ENCODE measurements around the gene MCM10.

The MCM10 gene

DNA sequence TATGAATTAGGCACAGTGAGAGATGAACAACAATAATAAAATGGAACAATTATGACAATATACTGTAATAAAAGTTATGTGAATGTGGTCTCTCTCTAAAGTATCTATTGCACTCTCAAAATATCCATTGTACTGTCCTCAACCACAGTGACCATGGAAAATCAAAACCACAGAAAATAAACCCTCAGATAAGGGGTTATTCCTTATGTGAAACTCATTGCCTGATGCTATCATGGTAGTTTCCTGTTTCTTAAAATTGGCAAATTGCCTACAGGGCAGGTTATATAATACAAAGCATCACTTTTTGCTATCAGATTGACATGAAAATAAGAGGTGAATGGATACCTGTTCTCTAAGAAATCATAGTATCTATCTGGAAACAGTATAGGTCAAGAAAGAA lies 3.8 kb downstream of the MCM10 start:
- H4K20me1 ChIP-seq (ENCODE audit: control insufficient read depth, insufficient read depth, low read depth, low read length), result peaks cover 12% of the 10 kb centered on the region; the same call in 1 of the 2 replicates
- H3K27ac ChIP-seq (ENCODE audit: low read depth, low read length), result no peak overlapping the region
- H3K79me2 ChIP-seq (ENCODE audit: control insufficient read depth, low read length), result peaks cover 84% of the 10 kb centered on the region
- H3K36me3 ChIP-seq (ENCODE audit: control insufficient read depth, low read length), result peaks cover 76% of the 10 kb centered on the region
- no peaks in the 10 kb centered on the region for H3K9me3 ChIP-seq (ENCODE audit: control insufficient read depth, insufficient read depth, low read length)
- no peak overlapping the region for H3K4me3 ChIP-seq (ENCODE audit: low read length)
- TF ChIP-seq, protein P1, sequence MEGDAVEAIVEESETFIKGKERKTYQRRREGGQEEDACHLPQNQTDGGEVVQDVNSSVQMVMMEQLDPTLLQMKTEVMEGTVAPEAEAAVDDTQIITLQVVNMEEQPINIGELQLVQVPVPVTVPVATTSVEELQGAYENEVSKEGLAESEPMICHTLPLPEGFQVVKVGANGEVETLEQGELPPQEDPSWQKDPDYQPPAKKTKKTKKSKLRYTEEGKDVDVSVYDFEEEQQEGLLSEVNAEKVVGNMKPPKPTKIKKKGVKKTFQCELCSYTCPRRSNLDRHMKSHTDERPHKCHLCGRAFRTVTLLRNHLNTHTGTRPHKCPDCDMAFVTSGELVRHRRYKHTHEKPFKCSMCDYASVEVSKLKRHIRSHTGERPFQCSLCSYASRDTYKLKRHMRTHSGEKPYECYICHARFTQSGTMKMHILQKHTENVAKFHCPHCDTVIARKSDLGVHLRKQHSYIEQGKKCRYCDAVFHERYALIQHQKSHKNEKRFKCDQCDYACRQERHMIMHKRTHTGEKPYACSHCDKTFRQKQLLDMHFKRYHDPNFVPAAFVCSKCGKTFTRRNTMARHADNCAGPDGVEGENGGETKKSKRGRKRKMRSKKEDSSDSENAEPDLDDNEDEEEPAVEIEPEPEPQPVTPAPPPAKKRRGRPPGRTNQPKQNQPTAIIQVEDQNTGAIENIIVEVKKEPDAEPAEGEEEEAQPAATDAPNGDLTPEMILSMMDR (IDR thresholded peaks at IDR 0.05; ENCODE audit: low read depth, low read length, poor library complexity, severe bottlenecking), result no peak
- TF ChIP-seq EZH2phosphoT487 (IDR thresholded peaks at IDR 0.05; ENCODE audit: borderline replicate concordance, low read length), result no peak
- H3F3A ChIP-seq (ENCODE audit: control insufficient read depth, insufficient read depth), result 0 out of 2 replicates have a peak, but pooled peaks cover 2% of the 10 kb centered on the region
- no peak overlapping the region for H3K4me2 ChIP-seq (ENCODE audit: low read length)
- H3K27me3 ChIP-seq (ENCODE audit: control insufficient read depth, low read length), result no peaks in the 10 kb centered on the region
- H3K4me1 ChIP-seq (ENCODE audit: control insufficient read depth, low read length), result peaks cover 25% of the 10 kb centered on the region
- no peaks in the 10 kb centered on the region for H3K9me2 ChIP-seq (replicated peaks; ENCODE audit: control insufficient read depth, low read length)

- H3K9me3 ChIP-seq (ENCODE audit: control insufficient read depth, insufficient read depth, low read length), result no peaks in the 10 kb centered on the region
- peaks cover 83% of the 10 kb centered on the region for H3K79me2 ChIP-seq (ENCODE audit: control insufficient read depth, low read length)
- no peaks in the 10 kb centered on the region for H3F3A ChIP-seq (ENCODE audit: control insufficient read depth, insufficient read depth)
- H3K27me3 ChIP-seq (ENCODE audit: control insufficient read depth, low read length), result no peaks in the 10 kb centered on the region
- H3K4me2 ChIP-seq (ENCODE audit: low read length), result no peak overlapping the region
- peaks cover 12% of the 10 kb centered on the region; the same call in 1 of the 2 replicates for H4K20me1 ChIP-seq (ENCODE audit: control insufficient read depth, insufficient read depth, low read depth, low read length)
- no peak for TF ChIP-seq EZH2phosphoT487 (IDR thresholded peaks at IDR 0.05; ENCODE audit: borderline replicate concordance, low read length)
- TF ChIP-seq, protein P1 (IDR thresholded peaks at IDR 0.05; ENCODE audit: low read depth, low read length, poor library complexity, severe bottlenecking), result no peak
- no peak overlapping the region for H3K4me3 ChIP-seq (ENCODE audit: low read length)
- H3K9me2 ChIP-seq (replicated peaks; ENCODE audit: control insufficient read depth, low read length), result no peaks in the 10 kb centered on the region
- no peak overlapping the region for H3K27ac ChIP-seq (ENCODE audit: low read depth, low read length)
- H3K4me1 ChIP-seq (ENCODE audit: control insufficient read depth, low read length), result peaks cover 13% of the 10 kb centered on the region
- peaks cover 91% of the 10 kb centered on the region for H3K36me3 ChIP-seq (ENCODE audit: control insufficient read depth, low read length)
Measured at GRCh38 chr10:13167568-13167967, 6.2 kb downstream of the MCM10 start.

DNA sequence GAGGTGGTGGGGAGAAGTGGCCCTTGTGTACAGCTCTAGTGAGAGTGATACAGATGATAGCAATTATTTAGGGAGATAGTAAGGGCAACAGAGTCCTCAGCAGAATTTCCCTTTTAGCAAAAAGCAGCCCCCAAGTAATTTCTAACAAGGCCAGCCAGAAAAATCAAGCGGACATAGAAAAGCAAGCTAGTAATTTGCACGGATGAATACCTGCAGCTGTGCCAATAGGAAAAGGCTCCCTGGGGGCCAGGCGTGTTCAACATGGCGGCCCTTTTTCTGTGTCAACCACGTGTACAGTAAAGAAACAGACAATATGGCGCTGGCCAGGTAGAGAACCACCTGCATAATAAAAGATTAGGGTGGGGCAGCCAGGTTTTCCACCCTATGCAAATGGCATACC lies 7.4 kb downstream of the MCM10 start:
- TF ChIP-seq, protein P1 (IDR thresholded peaks at IDR 0.05; ENCODE audit: low read depth, low read length, poor library complexity, severe bottlenecking), result no peak
- no peak for TF ChIP-seq EZH2phosphoT487 (IDR thresholded peaks at IDR 0.05; ENCODE audit: borderline replicate concordance, low read length)
- Histone ChIP-seq H3F3A (ENCODE audit: control insufficient read depth, insufficient read depth) (no peaks in the 10 kb centered on the region), H4K20me1 (ENCODE audit: control insufficient read depth, insufficient read depth, low read depth, low read length) (peaks cover 6% of the 10 kb centered on the region; the same call in 1 of the 2 replicates), H3K9me2 (replicated peaks; ENCODE audit: control insufficient read depth, low read length) (no peaks in the 10 kb centered on the region), H3K27me3 (ENCODE audit: control insufficient read depth, low read length) (no peaks in the 10 kb centered on the region), H3K36me3 (ENCODE audit: control insufficient read depth, low read length) (peaks cover 94% of the 10 kb centered on the region), H3K4me3 (ENCODE audit: low read length) (no peak overlapping the region), H3K9me3 (ENCODE audit: control insufficient read depth, insufficient read depth, low read length) (no peaks in the 10 kb centered on the region), H3K79me2 (ENCODE audit: control insufficient read depth, low read length) (peaks cover 74% of the 10 kb centered on the region), H3K4me2 (ENCODE audit: low read length) (no peak overlapping the region), H3K4me1 (ENCODE audit: control insufficient read depth, low read length) (peaks cover 4% of the 10 kb centered on the region; the same call in 1 of the 2 replicates), H3K27ac (ENCODE audit: low read depth, low read length) (no peak overlapping the region)
